ENCODE data around the gene TRIM67.
"Not testable (repeated sequence)": the region's sequence is repeated elsewhere in the genome, so short reads cannot be mapped to it uniquely, and the experiment has no call there.

GRCh38 chr1:231128471-231128870, 33.4 kb upstream of the TRIM67 start:
- TF ChIP-seq CTCF, POLR2A (IDR thresholded peaks at IDR 0.05): not testable (repeated sequence)
